Measurements from ENCODE around the gene CEACAM6. TPM values are rescaled to one million over a fixed set of nuclear protein-coding genes. Genes with fewer than 3 reads are reported as not detected.

CEACAM6 gene
- total RNA-seq, 1 experiment from 2014 or later = 0.37 TPM

DNA sequence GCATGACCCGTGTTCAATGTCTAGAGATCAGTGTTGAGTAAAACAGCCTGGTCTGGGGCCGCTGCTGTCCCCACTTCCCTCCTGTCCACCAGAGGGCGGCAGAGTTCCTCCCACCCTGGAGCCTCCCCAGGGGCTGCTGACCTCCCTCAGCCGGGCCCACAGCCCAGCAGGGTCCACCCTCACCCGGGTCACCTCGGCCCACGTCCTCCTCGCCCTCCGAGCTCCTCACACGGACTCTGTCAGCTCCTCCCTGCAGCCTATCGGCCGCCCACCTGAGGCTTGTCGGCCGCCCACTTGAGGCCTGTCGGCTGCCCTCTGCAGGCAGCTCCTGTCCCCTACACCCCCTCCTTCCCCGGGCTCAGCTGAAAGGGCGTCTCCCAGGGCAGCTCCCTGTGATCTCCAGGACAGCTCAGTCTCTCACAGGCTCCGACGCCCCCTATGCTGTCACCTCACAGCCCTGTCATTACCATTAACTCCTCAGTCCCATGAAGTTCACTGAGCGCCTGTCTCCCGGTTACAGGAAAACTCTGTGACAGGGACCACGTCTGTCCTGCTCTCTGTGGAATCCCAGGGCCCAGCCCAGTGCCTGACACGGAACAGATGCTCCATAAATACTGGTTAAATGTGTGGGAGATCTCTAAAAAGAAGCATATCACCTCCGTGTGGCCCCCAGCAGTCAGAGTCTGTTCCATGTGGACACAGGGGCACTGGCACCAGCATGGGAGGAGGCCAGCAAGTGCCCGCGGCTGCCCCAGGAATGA, 48.4 kb upstream of the CEACAM6 start (continued):
- TF ChIP-seq, protein P1, sequence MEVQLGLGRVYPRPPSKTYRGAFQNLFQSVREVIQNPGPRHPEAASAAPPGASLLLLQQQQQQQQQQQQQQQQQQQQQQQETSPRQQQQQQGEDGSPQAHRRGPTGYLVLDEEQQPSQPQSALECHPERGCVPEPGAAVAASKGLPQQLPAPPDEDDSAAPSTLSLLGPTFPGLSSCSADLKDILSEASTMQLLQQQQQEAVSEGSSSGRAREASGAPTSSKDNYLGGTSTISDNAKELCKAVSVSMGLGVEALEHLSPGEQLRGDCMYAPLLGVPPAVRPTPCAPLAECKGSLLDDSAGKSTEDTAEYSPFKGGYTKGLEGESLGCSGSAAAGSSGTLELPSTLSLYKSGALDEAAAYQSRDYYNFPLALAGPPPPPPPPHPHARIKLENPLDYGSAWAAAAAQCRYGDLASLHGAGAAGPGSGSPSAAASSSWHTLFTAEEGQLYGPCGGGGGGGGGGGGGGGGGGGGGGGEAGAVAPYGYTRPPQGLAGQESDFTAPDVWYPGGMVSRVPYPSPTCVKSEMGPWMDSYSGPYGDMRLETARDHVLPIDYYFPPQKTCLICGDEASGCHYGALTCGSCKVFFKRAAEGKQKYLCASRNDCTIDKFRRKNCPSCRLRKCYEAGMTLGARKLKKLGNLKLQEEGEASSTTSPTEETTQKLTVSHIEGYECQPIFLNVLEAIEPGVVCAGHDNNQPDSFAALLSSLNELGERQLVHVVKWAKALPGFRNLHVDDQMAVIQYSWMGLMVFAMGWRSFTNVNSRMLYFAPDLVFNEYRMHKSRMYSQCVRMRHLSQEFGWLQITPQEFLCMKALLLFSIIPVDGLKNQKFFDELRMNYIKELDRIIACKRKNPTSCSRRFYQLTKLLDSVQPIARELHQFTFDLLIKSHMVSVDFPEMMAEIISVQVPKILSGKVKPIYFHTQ (CRISPR knock-in tag; IDR thresholded peaks at IDR 0.05) = no peak
- TF ChIP-seq ZNF423 (CRISPR knock-in tag; IDR thresholded peaks at IDR 0.05) = no peak
- no peak for TF ChIP-seq JAZF1 (CRISPR knock-in tag; IDR thresholded peaks at IDR 0.05)
- TF ChIP-seq, protein P2, sequence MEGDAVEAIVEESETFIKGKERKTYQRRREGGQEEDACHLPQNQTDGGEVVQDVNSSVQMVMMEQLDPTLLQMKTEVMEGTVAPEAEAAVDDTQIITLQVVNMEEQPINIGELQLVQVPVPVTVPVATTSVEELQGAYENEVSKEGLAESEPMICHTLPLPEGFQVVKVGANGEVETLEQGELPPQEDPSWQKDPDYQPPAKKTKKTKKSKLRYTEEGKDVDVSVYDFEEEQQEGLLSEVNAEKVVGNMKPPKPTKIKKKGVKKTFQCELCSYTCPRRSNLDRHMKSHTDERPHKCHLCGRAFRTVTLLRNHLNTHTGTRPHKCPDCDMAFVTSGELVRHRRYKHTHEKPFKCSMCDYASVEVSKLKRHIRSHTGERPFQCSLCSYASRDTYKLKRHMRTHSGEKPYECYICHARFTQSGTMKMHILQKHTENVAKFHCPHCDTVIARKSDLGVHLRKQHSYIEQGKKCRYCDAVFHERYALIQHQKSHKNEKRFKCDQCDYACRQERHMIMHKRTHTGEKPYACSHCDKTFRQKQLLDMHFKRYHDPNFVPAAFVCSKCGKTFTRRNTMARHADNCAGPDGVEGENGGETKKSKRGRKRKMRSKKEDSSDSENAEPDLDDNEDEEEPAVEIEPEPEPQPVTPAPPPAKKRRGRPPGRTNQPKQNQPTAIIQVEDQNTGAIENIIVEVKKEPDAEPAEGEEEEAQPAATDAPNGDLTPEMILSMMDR (IDR thresholded peaks at IDR 0.05) = peak; percentile 96
- TF ChIP-seq ESRRA (CRISPR knock-in tag; IDR thresholded peaks at IDR 0.05; ENCODE audit: borderline replicate concordance) = no peak

DNA sequence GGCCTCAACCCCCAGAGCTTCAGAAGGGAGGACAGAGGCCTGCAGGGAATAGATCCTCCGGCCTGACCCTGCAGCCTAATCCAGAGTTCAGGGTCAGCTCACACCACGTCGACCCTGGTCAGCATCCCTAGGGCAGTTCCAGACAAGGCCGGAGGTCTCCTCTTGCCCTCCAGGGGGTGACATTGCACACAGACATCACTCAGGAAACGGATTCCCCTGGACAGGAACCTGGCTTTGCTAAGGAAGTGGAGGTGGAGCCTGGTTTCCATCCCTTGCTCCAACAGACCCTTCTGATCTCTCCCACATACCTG, 47.9 kb upstream of the CEACAM6 start:
- ChIA-PET CTCF (interaction anchor here (0.6 to 3.0 kb wide), 71 partner anchors 10 to 268 kb away, joined by 3 to 133 read pairs (median 6); partner anchors contain the start of genes CEACAM21, CEACAM6, CEACAM7 and DMAC2), POLR2A (no interaction called here)
- TF ChIP-seq SMAD4 (CRISPR knock-in tag; IDR thresholded peaks at IDR 0.05) (no peak), IRF2 (CRISPR knock-in tag; IDR thresholded peaks at IDR 0.05; ENCODE audit: borderline replicate concordance, low read depth) (no peak), ZNF232 (CRISPR knock-in tag; IDR thresholded peaks at IDR 0.05) (no peak)
- TF ChIP-seq, protein P3, sequence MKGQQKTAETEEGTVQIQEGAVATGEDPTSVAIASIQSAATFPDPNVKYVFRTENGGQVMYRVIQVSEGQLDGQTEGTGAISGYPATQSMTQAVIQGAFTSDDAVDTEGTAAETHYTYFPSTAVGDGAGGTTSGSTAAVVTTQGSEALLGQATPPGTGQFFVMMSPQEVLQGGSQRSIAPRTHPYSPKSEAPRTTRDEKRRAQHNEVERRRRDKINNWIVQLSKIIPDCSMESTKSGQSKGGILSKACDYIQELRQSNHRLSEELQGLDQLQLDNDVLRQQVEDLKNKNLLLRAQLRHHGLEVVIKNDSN (CRISPR knock-in tag; IDR thresholded peaks at IDR 0.05) = no peak
- TF ChIP-seq, protein P4, sequence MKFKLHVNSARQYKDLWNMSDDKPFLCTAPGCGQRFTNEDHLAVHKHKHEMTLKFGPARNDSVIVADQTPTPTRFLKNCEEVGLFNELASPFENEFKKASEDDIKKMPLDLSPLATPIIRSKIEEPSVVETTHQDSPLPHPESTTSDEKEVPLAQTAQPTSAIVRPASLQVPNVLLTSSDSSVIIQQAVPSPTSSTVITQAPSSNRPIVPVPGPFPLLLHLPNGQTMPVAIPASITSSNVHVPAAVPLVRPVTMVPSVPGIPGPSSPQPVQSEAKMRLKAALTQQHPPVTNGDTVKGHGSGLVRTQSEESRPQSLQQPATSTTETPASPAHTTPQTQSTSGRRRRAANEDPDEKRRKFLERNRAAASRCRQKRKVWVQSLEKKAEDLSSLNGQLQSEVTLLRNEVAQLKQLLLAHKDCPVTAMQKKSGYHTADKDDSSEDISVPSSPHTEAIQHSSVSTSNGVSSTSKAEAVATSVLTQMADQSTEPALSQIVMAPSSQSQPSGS (CRISPR knock-in tag; IDR thresholded peaks at IDR 0.05; ENCODE audit: borderline replicate concordance, low read depth) = no peak
- TF ChIP-seq, protein P5, sequence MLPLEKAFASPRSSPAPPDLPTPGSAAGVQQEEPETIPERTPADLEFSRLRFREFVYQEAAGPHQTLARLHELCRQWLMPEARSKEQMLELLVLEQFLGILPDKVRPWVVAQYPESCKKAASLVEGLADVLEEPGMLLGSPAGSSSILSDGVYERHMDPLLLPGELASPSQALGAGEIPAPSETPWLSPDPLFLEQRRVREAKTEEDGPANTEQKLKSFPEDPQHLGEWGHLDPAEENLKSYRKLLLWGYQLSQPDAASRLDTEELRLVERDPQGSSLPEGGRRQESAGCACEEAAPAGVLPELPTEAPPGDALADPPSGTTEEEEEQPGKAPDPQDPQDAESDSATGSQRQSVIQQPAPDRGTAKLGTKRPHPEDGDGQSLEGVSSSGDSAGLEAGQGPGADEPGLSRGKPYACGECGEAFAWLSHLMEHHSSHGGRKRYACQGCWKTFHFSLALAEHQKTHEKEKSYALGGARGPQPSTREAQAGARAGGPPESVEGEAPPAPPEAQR (CRISPR knock-in tag; IDR thresholded peaks at IDR 0.05) = no peak
- TF ChIP-seq, protein P6, sequence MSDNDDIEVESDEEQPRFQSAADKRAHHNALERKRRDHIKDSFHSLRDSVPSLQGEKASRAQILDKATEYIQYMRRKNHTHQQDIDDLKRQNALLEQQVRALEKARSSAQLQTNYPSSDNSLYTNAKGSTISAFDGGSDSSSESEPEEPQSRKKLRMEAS (CRISPR knock-in tag; IDR thresholded peaks at IDR 0.05) = no peak
- Mint-ChIP-seq H3K4me1 (0 out of 2 replicates have a peak, but pooled peaks cover 2% of the 10 kb centered on the region), H3K4me3 (no peak overlapping the region), H3K36me3 (no peaks in the 10 kb centered on the region), H3K27ac (no peak overlapping the region), H3K27me3 (ENCODE audit: low read depth) (peaks cover 24% of the 10 kb centered on the region), H3K9me3 (no peaks in the 10 kb centered on the region)
- peak; percentile 24 for DNase-seq (ENCODE audit: low spot score)
- ATAC-seq = 0 out of 2 replicates have a peak, but pooled peaks have one; percentile 5

DNA sequence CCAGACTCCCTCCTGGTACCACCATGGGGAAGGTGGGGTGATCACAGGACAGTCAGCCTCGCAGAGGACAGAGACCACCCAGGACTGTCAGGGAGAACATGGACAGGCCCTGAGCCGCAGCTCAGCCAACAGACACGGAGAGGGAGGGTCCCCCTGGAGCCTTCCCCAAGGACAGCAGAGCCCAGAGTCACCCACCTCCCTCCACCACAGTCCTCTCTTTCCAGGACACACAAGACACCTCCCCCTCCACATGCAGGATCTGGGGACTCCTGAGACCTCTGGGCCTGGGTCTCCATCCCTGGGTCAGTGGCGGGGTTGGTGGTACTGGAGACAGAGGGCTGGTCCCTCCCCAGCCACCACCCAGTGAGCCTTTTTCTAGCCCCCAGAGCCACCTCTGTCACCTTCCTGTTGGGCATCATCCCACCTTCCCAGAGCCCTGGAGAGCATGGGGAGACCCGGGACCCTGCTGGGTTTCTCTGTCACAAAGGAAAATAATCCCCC, 47.4 kb upstream of the CEACAM6 start:
- Mint-ChIP-seq H3K27ac (no peak overlapping the region), H3K4me1 (0 out of 2 replicates have a peak, but pooled peaks cover 2% of the 10 kb centered on the region), H3K27me3 (ENCODE audit: low read depth) (peaks cover 25% of the 10 kb centered on the region), H3K9me3 (no peaks in the 10 kb centered on the region), H3K36me3 (no peaks in the 10 kb centered on the region), H3K4me3 (no peak overlapping the region)
- ChIA-PET POLR2A (no interaction called here), CTCF (interaction anchor here (1.0 to 3.0 kb wide), 18 partner anchors 10 to 158 kb away, joined by 3 to 133 read pairs (median 8); partner anchors contain the start of genes CEACAM6 and CEACAM7)
- DNase-seq (ENCODE audit: low spot score) = peak; percentile 4
- no peak for ATAC-seq
- TF ChIP-seq JAZF1 (CRISPR knock-in tag; IDR thresholded peaks at IDR 0.05) = no peak
- no peak for TF ChIP-seq FOXK1 (CRISPR knock-in tag; IDR thresholded peaks at IDR 0.05)
- no peak for TF ChIP-seq CREM (CRISPR knock-in tag; IDR thresholded peaks at IDR 0.05)
- TF ChIP-seq, protein P7, sequence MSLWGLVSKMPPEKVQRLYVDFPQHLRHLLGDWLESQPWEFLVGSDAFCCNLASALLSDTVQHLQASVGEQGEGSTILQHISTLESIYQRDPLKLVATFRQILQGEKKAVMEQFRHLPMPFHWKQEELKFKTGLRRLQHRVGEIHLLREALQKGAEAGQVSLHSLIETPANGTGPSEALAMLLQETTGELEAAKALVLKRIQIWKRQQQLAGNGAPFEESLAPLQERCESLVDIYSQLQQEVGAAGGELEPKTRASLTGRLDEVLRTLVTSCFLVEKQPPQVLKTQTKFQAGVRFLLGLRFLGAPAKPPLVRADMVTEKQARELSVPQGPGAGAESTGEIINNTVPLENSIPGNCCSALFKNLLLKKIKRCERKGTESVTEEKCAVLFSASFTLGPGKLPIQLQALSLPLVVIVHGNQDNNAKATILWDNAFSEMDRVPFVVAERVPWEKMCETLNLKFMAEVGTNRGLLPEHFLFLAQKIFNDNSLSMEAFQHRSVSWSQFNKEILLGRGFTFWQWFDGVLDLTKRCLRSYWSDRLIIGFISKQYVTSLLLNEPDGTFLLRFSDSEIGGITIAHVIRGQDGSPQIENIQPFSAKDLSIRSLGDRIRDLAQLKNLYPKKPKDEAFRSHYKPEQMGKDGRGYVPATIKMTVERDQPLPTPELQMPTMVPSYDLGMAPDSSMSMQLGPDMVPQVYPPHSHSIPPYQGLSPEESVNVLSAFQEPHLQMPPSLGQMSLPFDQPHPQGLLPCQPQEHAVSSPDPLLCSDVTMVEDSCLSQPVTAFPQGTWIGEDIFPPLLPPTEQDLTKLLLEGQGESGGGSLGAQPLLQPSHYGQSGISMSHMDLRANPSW (CRISPR knock-in tag; conservative IDR thresholded peaks at IDR 0.05; ENCODE audit: low read depth) = no peak
- no peak for TF ChIP-seq TEAD1 (CRISPR knock-in tag; IDR thresholded peaks at IDR 0.05)
- TF ChIP-seq, protein P4 (CRISPR knock-in tag; IDR thresholded peaks at IDR 0.05; ENCODE audit: borderline replicate concordance, low read depth) = no peak
- TF ChIP-seq IRF2 (CRISPR knock-in tag; IDR thresholded peaks at IDR 0.05; ENCODE audit: borderline replicate concordance, low read depth) = no peak
- TF ChIP-seq, protein P8, sequence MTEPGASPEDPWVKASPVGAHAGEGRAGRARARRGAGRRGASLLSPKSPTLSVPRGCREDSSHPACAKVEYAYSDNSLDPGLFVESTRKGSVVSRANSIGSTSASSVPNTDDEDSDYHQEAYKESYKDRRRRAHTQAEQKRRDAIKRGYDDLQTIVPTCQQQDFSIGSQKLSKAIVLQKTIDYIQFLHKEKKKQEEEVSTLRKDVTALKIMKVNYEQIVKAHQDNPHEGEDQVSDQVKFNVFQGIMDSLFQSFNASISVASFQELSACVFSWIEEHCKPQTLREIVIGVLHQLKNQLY (CRISPR knock-in tag; IDR thresholded peaks at IDR 0.05) = no peak
